RWPE2 (cell line): ENCODE measurements around the gene SLC15A4.

Experiments used
- ATAC-seq: fragments of 200-7000 bp; cut with Tn5 transposase; 3 replicates; pipeline ENCODE4 v1.9.1; 2021; ENCODE audit warnings: low read depth
- DNase-seq: peaks from one replicate; pipeline ENCODE4 v3.0.0-alpha.2; 2020; ENCODE audit warnings: low spot score
- H3K27ac ChIP-seq: fragments of 450-650 bp; 2 replicates; pipeline ENCODE4 v1.5.1; 2017; ENCODE audit warnings: mild to moderate bottlenecking; ENCODE audit not compliant: poor library complexity, severe bottlenecking
- H3K27me3 ChIP-seq: fragments of 250-450 bp; sonication (Bioruptor Pico); 2 replicates; pipeline ENCODE4 v1.5.1; 2021; ENCODE audit warnings: mild to moderate bottlenecking, moderate library complexity; ENCODE audit not compliant: insufficient read depth, poor library complexity, severe bottlenecking
- H3K36me3 ChIP-seq: fragments of 250-450 bp; sonication (Bioruptor Pico); 2 replicates; pipeline ENCODE4 v1.5.1; 2020; ENCODE audit warnings: low read depth, mild to moderate bottlenecking, moderate library complexity
- H3K4me1 ChIP-seq: fragments of 250-450 bp; sonication (Bioruptor Pico); 2 replicates; pipeline ENCODE4 v1.5.1; 2021; ENCODE audit warnings: mild to moderate bottlenecking, moderate library complexity; ENCODE audit not compliant: insufficient read depth, poor library complexity, severe bottlenecking
- H3K4me3 ChIP-seq: fragments of 250-450 bp; sonication (Bioruptor Pico); 2 replicates; pipeline ENCODE4 v1.5.1; 2021; ENCODE audit warnings: mild to moderate bottlenecking, moderate library complexity; ENCODE audit not compliant: severe bottlenecking
- H3K9me3 ChIP-seq: fragments of 250-450 bp; sonication (Bioruptor Pico); 2 replicates; pipeline ENCODE4 v1.5.1; 2021; ENCODE audit warnings: mild to moderate bottlenecking, moderate library complexity; ENCODE audit not compliant: severe bottlenecking
- CTCF ChIP-seq: fragments of 450-650 bp; IDR thresholded peaks from one replicate; pipeline ENCODE4 v1.5.1; 2017; ENCODE audit warnings: mild to moderate bottlenecking, moderate library complexity; ENCODE audit not compliant: poor library complexity, severe bottlenecking

Gene SLC15A4

GRCh38 chr12:128823216-128823915 is 392 bp downstream of the SLC15A4 start:
- Histone ChIP-seq H3K4me1 (peaks cover 16% of the 10 kb centered on the region), H3K4me3 (peak overlapping the region; percentile 56), H3K36me3 (peaks cover 22% of the 10 kb centered on the region), H3K27me3 (no peaks in the 10 kb centered on the region), H3K27ac (peak overlapping the region; percentile 56), H3K9me3 (no peaks in the 10 kb centered on the region)
- no peak for DNase-seq
- ATAC-seq = peak; percentile 40
- no peak for TF ChIP-seq CTCF

- Histone ChIP-seq H3K9me3 (no peaks in the 10 kb centered on the region), H3K27ac (no peak overlapping the region), H3K27me3 (no peaks in the 10 kb centered on the region), H3K4me3 (no peak overlapping the region), H3K4me1 (peaks cover 25% of the 10 kb centered on the region), H3K36me3 (peaks cover 23% of the 10 kb centered on the region)
- TF ChIP-seq CTCF = no peak
- DNase-seq (no peak), ATAC-seq (no peak)
Measured at GRCh38 chr12:128820723-128821432, 2.9 kb downstream of the SLC15A4 start.

- no peaks in the 10 kb centered on the region for H3K27me3 ChIP-seq
- no peak for TF ChIP-seq CTCF
- H3K9me3 ChIP-seq = no peaks in the 10 kb centered on the region
- no peak for ATAC-seq
- peaks cover 29% of the 10 kb centered on the region for H3K36me3 ChIP-seq
- H3K27ac ChIP-seq = no peak overlapping the region
- peaks cover 25% of the 10 kb centered on the region for H3K4me1 ChIP-seq
- H3K4me3 ChIP-seq = no peak overlapping the region
- DNase-seq = no peak
Measured at GRCh38 chr12:128820253-128820652, 3.5 kb downstream of the SLC15A4 start.

GRCh38 chr12:128819293-128820144 is 4.2 kb downstream of the SLC15A4 start:
- peak overlapping the region; percentile 22 for H3K27ac ChIP-seq
- H3K9me3 ChIP-seq = no peaks in the 10 kb centered on the region
- no peak overlapping the region for H3K4me3 ChIP-seq
- peaks cover 37% of the 10 kb centered on the region for H3K36me3 ChIP-seq
- H3K4me1 ChIP-seq = peaks cover 25% of the 10 kb centered on the region
- DNase-seq = no peak
- H3K27me3 ChIP-seq = no peaks in the 10 kb centered on the region
- ATAC-seq = no peak
- TF ChIP-seq CTCF = no peak
